Urinary bladder (tissue), 2 donors: Measurements from ENCODE around the gene CSNK2A2. TPM values are rescaled to one million over a fixed set of nuclear protein-coding genes. Genes with fewer than 3 reads are reported as not detected.

ENCODE experiments used
- polyA plus RNA-seq: library from polyadenylated mRNA; stranded (reverse); fragments of 200-250 nt; gene quantifications from one replicate; pipeline ENCODE4 v1.2.3, GENCODE V29; 2013
- small RNA-seq: library from RNA; depleted of rRNA; stranded (forward); fragments of <200 nt; gene quantifications from one replicate; pipeline ENCODE3, GENCODE V24; 2014
- total RNA-seq: library from RNA; depleted of rRNA; stranded (reverse); fragments of >200 nt; gene quantifications from one replicate; pipeline ENCODE4 v1.2.3, GENCODE V29; 2014
- donor health status: healthy.

Gene CSNK2A2
- total and polyA plus RNA-seq, 2 donors = 35.4 to 35.8 TPM

Small RNAs within 50 kb of the gene (small RNA-seq; reads per million reads assigned to genes)
- not detected for gene RN7SL645P

Other genes starting within 250 kb of the CSNK2A2 start
- gene CNGB1, start 227.0 kb downstream of the CSNK2A2 start, total RNA-seq = 0.16 TPM
- gene CNGB1, start 227.0 kb downstream of the CSNK2A2 start, polyA plus RNA-seq = not detected
- 3.8 TPM for gene ZNF319, start 197.4 kb downstream of the CSNK2A2 start, total RNA-seq
- gene ZNF319, start 197.4 kb downstream of the CSNK2A2 start, polyA plus RNA-seq = 11.4 TPM
- 7.6 TPM for gene USB1, start 196.7 kb downstream of the CSNK2A2 start, total RNA-seq
- 55.3 TPM for gene USB1, start 196.7 kb downstream of the CSNK2A2 start, polyA plus RNA-seq
- 10.6 TPM for gene MMP15, start 172.4 kb downstream of the CSNK2A2 start, total RNA-seq
- 11.1 TPM for gene MMP15, start 172.4 kb downstream of the CSNK2A2 start, polyA plus RNA-seq
- 51.2 TPM for gene CFAP20, start 68.7 kb downstream of the CSNK2A2 start, total RNA-seq
- 39.8 TPM for gene CFAP20, start 68.7 kb downstream of the CSNK2A2 start, polyA plus RNA-seq
- gene PRSS54, start 96.9 kb upstream of the CSNK2A2 start, total RNA-seq = not detected
- not detected for gene PRSS54, start 96.9 kb upstream of the CSNK2A2 start, polyA plus RNA-seq
- gene GINS3, start 194.4 kb upstream of the CSNK2A2 start, total RNA-seq = 6.5 TPM
- 3.3 TPM for gene GINS3, start 194.4 kb upstream of the CSNK2A2 start, polyA plus RNA-seq